GM23338 (cell line): Measurements from ENCODE around the gene GARIN1A. TPM values are rescaled to one million over a fixed set of nuclear protein-coding genes. Genes with fewer than 3 reads are reported as not detected.

Experiments used
- ATAC-seq: fragments of 200-7000 bp; cut with Tn5 transposase; 3 replicates; pipeline ENCODE4 v1.9.1; 2020
- DNase-seq: peaks from one replicate; pipeline ENCODE4 v3.0.0-alpha.2; 2015; ENCODE audit warnings: low spot score
- H2AFZ ChIP-seq: fragments of 200-600 bp; sonication (generic); 2 replicates; pipeline ENCODE4 v1.8.0; 2016; ENCODE audit warnings: antibody characterized with exemption, mild to moderate bottlenecking, moderate library complexity
- H3F3A ChIP-seq: fragments of 200-600 bp; sonication (generic); replicated peaks from 2 replicates; pipeline ENCODE4 v1.8.0; 2017; ENCODE audit warnings: antibody characterized with exemption, mixed run types, low read depth
- H3K27ac ChIP-seq: fragments of 200-600 bp; sonication (generic); 2 replicates; pipeline ENCODE4 v1.6.1; 2016; ENCODE audit warnings: low read depth
- H3K27me3 ChIP-seq: fragments of 200-600 bp; sonication (generic); 2 replicates; pipeline ENCODE4 v1.8.0; 2016; ENCODE audit warnings: mild to moderate bottlenecking, mixed run types, moderate library complexity; ENCODE audit not compliant: insufficient read depth
- H3K36me3 ChIP-seq: fragments of 200-600 bp; sonication (generic); 2 replicates; pipeline ENCODE4 v1.8.0; 2016; ENCODE audit warnings: mild to moderate bottlenecking; ENCODE audit not compliant: insufficient read depth
- H3K4me1 ChIP-seq: fragments of 200-600 bp; sonication (generic); 2 replicates; pipeline ENCODE4 v1.8.0; 2016; ENCODE audit warnings: mild to moderate bottlenecking, moderate library complexity; ENCODE audit not compliant: insufficient read depth
- H3K4me2 ChIP-seq: fragments of 200-600 bp; sonication (generic); 2 replicates; pipeline ENCODE4 v1.7.1; 2017; ENCODE audit warnings: mixed run types
- H3K4me3 ChIP-seq: fragments of 200-600 bp; sonication (generic); 2 replicates; pipeline ENCODE4 v1.6.1; 2016; ENCODE audit warnings: mixed run types
- H3K79me2 ChIP-seq: fragments of 200-600 bp; sonication (generic); replicated peaks from 2 replicates; pipeline ENCODE4 v1.8.0; 2017; ENCODE audit warnings: mild to moderate bottlenecking; ENCODE audit not compliant: insufficient read depth
- H3K9me2 ChIP-seq: fragments of 200-600 bp; sonication (generic); 2 replicates; pipeline ENCODE4 v1.8.0; 2017; ENCODE audit not compliant: insufficient read depth
- H4K20me1 ChIP-seq: fragments of 200-600 bp; sonication (generic); replicated peaks from 2 replicates; pipeline ENCODE4 v1.8.0; 2017; ENCODE audit warnings: mild to moderate bottlenecking; ENCODE audit not compliant: insufficient read depth
- H3K27ac Mint-ChIP-seq: 2 replicates; pipeline ENCODE4 v1.8.0; 2020; ENCODE audit warnings: inconsistent platforms, mild to moderate bottlenecking, moderate library complexity, mixed read lengths
- H3K27me3 Mint-ChIP-seq: 3 replicates; pipeline ENCODE4 v1.8.0; 2022; ENCODE audit warnings: low read depth, mild to moderate bottlenecking, moderate library complexity, mixed read lengths, inconsistent platforms; ENCODE audit not compliant: insufficient read depth, poor library complexity
- H3K36me3 Mint-ChIP-seq: 3 replicates; pipeline ENCODE4 v1.8.0; 2021; ENCODE audit warnings: low read depth, mild to moderate bottlenecking, inconsistent platforms, moderate library complexity, mixed read lengths
- H3K4me1 Mint-ChIP-seq: 3 replicates; pipeline ENCODE4 v1.8.0; 2020; ENCODE audit warnings: mild to moderate bottlenecking, inconsistent platforms, mixed read lengths
- H3K4me3 Mint-ChIP-seq: 3 replicates; pipeline ENCODE4 v1.8.0; 2021; ENCODE audit warnings: moderate library complexity, mild to moderate bottlenecking, inconsistent platforms, mixed read lengths
- H3K9me3 Mint-ChIP-seq: 3 replicates; pipeline ENCODE4 v1.8.0; 2020; ENCODE audit warnings: moderate library complexity, mild to moderate bottlenecking, inconsistent platforms, mixed read lengths
- CREB1 ChIP-seq: fragments of 250-450 bp; sonication (Bioruptor Pico); IDR thresholded peaks from 2 replicates; pipeline ENCODE4 v1.5.0; 2020; ENCODE audit warnings: low read depth, mild to moderate bottlenecking, moderate library complexity
- ETS1 ChIP-seq: IDR thresholded peaks from 2 replicates; pipeline ENCODE4 v1.6.1; 2016; ENCODE audit warnings: antibody characterized with exemption
- EZH2 ChIP-seq: fragments of 200-600 bp; sonication (generic); IDR thresholded peaks from one replicate; pipeline ENCODE4 v1.8.0; 2017; ENCODE audit warnings: antibody characterized with exemption, mild to moderate bottlenecking, low read depth; ENCODE audit not compliant: unreplicated experiment
- EZH2phosphoT487 ChIP-seq: fragments of 200-600 bp; sonication (generic); IDR thresholded peaks from one replicate; pipeline ENCODE4 v1.8.1; 2018; ENCODE audit warnings: antibody characterized with exemption; ENCODE audit not compliant: unreplicated experiment
- JUNB ChIP-seq: IDR thresholded peaks from one replicate; pipeline ENCODE4 v1.6.1; 2016; ENCODE audit warnings: antibody characterized with exemption; ENCODE audit not compliant: unreplicated experiment
- NANOG ChIP-seq: IDR thresholded peaks from 2 replicates; pipeline ENCODE4 v1.6.1; 2016; ENCODE audit warnings: antibody characterized with exemption, borderline replicate concordance
- POLR2AphosphoS5 ChIP-seq: IDR thresholded peaks from 2 replicates; pipeline ENCODE4 v1.6.1; 2016; ENCODE audit warnings: antibody characterized with exemption, low read depth
- REST ChIP-seq: IDR thresholded peaks from one replicate; pipeline ENCODE4 v1.6.1; 2018; ENCODE audit warnings: antibody characterized with exemption; ENCODE audit not compliant: unreplicated experiment
- STAT1 ChIP-seq: IDR thresholded peaks from one replicate; pipeline ENCODE4 v1.6.1; 2016; ENCODE audit warnings: antibody characterized with exemption; ENCODE audit not compliant: unreplicated experiment
- ZNF114 ChIP-seq: fragments of 250-450 bp; sonication (Bioruptor Pico); IDR thresholded peaks from 2 replicates; pipeline ENCODE4 v1.5.0; 2020; ENCODE audit warnings: mild to moderate bottlenecking, moderate library complexity
- ZNF331 ChIP-seq: fragments of 250-450 bp; sonication (Bioruptor Pico); IDR thresholded peaks from 2 replicates; pipeline ENCODE4 v1.5.0; 2020; ENCODE audit warnings: low read depth, mild to moderate bottlenecking, moderate library complexity
- polyA plus RNA-seq: library from polyadenylated mRNA; unstranded; fragments of >200 nt; fragmentation: Nextera tagmentation; extraction: Ambion mirVana; gene quantifications from 2 replicates; pipeline ENCODE4 v1.2.1, GENCODE V29; 2016
- total RNA-seq: library from RNA; depleted of rRNA; stranded (reverse); fragments of >200 nt; shearing (Covaris generic); gene quantifications from 2 replicates; pipeline ENCODE4 v1.2.3, GENCODE V29; 2014
- TF ChIP-seq, protein P1 (sequence below): fragments of 250-450 bp; sonication (Bioruptor Pico); IDR thresholded peaks from 2 replicates; pipeline ENCODE4 v1.5.0; 2020; ENCODE audit warnings: mild to moderate bottlenecking, moderate library complexity
- TF ChIP-seq, protein P2 (sequence below), 2 experiments: fragments of 200-600 bp in 1 of 2; sonication (generic) in 1 of 2; conservative IDR thresholded peaks; 2 replicates each; pipeline versions ENCODE4 v1.5.1 to v1.6.1; 2016 to 2017; ENCODE audit warnings: antibody characterized with exemption in 2 of 2, low read depth in 2 of 2, mild to moderate bottlenecking in 2 of 2, moderate library complexity in 1 of 2

Gene GARIN1A
- total and polyA plus RNA-seq, 2 experiments from 2014 or later = 0.10 TPM; not detected in 1

DNA sequence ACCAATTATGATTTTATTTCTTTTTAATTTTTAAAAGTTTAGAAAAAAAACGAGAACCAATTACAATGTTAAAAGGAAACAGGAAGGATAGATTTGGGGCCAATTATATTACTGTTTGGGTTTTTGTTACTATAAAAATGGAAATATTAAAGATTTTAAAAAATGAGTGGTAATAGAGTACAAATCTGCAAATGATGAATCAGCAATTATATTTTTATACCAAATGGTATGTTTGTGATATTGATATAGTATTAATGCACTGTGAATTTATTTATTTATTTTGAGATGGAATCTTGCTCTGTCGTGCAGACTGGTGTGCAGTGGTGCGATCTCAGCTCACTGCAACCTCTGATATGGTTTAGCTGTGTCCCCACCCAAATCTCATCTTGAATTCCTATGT is 11.5 kb upstream of the GARIN1A start:
- Histone ChIP-seq H4K20me1 (no peaks in the 10 kb centered on the region), H3K79me2 (no peaks in the 10 kb centered on the region), H3K4me1 (no peaks in the 10 kb centered on the region), H2AFZ (no peak overlapping the region), H3K36me3 (no peaks in the 10 kb centered on the region), H3K4me3 (no peak overlapping the region), H3K27me3 (no peaks in the 10 kb centered on the region), H3F3A (no peaks in the 10 kb centered on the region), H3K27ac (no peak overlapping the region), H3K9me2 (no peaks in the 10 kb centered on the region), H3K4me2 (no peak overlapping the region)
- H3K36me3 Mint-ChIP-seq = peaks cover 27% of the 10 kb centered on the region
- no peak overlapping the region for H3K27ac Mint-ChIP-seq
- H3K4me1 Mint-ChIP-seq = no peaks in the 10 kb centered on the region
- H3K27me3 Mint-ChIP-seq = peaks cover 13% of the 10 kb centered on the region
- no peak for DNase-seq
- no peak overlapping the region for H3K4me3 Mint-ChIP-seq
- no peak for ATAC-seq
- peaks cover 38% of the 10 kb centered on the region for H3K9me3 Mint-ChIP-seq
- no peak for TF ChIP-seq ZNF114
- no peak for TF ChIP-seq EZH2
- TF ChIP-seq CREB1 = no peak
- no peak for TF ChIP-seq NANOG
- TF ChIP-seq JUNB = no peak
- TF ChIP-seq ETS1 = no peak
- no peak for TF ChIP-seq EZH2phosphoT487
- no peak for TF ChIP-seq REST
- no peak for TF ChIP-seq ZNF331 (CRISPR knock-in tag)
- no peak for TF ChIP-seq POLR2AphosphoS5
- no peak for TF ChIP-seq STAT1
- TF ChIP-seq, protein P1, sequence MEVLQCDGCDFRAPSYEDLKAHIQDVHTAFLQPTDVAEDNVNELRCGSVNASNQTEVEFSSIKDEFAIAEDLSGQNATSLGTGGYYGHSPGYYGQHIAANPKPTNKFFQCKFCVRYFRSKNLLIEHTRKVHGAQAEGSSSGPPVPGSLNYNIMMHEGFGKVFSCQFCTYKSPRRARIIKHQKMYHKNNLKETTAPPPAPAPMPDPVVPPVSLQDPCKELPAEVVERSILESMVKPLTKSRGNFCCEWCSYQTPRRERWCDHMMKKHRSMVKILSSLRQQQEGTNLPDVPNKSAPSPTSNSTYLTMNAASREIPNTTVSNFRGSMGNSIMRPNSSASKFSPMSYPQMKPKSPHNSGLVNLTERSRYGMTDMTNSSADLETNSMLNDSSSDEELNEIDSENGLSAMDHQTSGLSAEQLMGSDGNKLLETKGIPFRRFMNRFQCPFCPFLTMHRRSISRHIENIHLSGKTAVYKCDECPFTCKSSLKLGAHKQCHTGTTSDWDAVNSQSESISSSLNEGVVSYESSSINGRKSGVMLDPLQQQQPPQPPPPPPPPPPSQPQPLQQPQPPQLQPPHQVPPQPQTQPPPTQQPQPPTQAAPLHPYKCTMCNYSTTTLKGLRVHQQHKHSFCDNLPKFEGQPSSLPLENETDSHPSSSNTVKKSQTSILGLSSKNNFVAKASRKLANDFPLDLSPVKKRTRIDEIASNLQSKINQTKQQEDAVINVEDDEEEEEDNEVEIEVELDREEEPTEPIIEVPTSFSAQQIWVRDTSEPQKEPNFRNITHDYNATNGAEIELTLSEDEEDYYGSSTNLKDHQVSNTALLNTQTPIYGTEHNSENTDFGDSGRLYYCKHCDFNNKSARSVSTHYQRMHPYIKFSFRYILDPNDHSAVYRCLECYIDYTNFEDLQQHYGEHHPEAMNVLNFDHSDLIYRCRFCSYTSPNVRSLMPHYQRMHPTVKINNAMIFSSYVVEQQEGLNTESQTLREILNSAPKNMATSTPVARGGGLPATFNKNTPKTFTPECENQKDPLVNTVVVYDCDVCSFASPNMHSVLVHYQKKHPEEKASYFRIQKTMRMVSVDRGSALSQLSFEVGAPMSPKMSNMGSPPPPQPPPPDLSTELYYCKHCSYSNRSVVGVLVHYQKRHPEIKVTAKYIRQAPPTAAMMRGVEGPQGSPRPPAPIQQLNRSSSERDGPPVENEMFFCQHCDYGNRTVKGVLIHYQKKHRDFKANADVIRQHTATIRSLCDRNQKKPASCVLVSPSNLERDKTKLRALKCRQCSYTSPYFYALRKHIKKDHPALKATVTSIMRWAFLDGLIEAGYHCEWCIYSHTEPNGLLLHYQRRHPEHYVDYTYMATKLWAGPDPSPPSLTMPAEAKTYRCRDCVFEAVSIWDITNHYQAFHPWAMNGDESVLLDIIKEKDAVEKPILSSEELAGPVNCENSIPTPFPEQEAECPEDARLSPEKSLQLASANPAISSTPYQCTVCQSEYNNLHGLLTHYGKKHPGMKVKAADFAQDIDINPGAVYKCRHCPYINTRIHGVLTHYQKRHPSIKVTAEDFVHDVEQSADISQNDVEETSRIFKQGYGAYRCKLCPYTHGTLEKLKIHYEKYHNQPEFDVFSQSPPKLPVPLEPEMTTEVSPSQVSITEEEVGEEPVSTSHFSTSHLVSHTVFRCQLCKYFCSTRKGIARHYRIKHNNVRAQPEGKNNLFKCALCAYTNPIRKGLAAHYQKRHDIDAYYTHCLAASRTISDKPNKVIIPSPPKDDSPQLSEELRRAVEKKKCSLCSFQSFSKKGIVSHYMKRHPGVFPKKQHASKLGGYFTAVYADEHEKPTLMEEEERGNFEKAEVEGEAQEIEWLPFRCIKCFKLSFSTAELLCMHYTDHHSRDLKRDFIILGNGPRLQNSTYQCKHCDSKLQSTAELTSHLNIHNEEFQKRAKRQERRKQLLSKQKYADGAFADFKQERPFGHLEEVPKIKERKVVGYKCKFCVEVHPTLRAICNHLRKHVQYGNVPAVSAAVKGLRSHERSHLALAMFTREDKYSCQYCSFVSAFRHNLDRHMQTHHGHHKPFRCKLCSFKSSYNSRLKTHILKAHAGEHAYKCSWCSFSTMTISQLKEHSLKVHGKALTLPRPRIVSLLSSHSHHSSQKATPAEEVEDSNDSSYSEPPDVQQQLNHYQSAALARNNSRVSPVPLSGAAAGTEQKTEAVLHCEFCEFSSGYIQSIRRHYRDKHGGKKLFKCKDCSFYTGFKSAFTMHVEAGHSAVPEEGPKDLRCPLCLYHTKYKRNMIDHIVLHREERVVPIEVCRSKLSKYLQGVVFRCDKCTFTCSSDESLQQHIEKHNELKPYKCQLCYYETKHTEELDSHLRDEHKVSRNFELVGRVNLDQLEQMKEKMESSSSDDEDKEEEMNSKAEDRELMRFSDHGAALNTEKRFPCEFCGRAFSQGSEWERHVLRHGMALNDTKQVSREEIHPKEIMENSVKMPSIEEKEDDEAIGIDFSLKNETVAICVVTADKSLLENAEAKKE (CRISPR knock-in tag) = no peak
- TF ChIP-seq, protein P2, sequence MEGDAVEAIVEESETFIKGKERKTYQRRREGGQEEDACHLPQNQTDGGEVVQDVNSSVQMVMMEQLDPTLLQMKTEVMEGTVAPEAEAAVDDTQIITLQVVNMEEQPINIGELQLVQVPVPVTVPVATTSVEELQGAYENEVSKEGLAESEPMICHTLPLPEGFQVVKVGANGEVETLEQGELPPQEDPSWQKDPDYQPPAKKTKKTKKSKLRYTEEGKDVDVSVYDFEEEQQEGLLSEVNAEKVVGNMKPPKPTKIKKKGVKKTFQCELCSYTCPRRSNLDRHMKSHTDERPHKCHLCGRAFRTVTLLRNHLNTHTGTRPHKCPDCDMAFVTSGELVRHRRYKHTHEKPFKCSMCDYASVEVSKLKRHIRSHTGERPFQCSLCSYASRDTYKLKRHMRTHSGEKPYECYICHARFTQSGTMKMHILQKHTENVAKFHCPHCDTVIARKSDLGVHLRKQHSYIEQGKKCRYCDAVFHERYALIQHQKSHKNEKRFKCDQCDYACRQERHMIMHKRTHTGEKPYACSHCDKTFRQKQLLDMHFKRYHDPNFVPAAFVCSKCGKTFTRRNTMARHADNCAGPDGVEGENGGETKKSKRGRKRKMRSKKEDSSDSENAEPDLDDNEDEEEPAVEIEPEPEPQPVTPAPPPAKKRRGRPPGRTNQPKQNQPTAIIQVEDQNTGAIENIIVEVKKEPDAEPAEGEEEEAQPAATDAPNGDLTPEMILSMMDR (conservative IDR thresholded peaks at IDR 0.05; ENCODE audit: low read depth in 2 of 2) = no peak
